Parathyroid adenoma (tissue), 2 donors: ENCODE measurements around the gene SSB.
"Not testable (repeated sequence)": the region's sequence is repeated elsewhere in the genome, so short reads cannot be mapped to it uniquely, and the experiment has no call there.

Experiments
- H2AFZ ChIP-seq: fragments of 300-600 bp; sonication (generic); one replicate; pipeline ENCODE4 v1.7.0; 2017; ENCODE audit warnings: antibody characterized with exemption, mild to moderate bottlenecking
- H3K27ac ChIP-seq: fragments of 300-600 bp; sonication (generic); one replicate; pipeline ENCODE4 v1.7.0; 2017
- H3K27me3 ChIP-seq: fragments of 300-600 bp; sonication (generic); one replicate; pipeline ENCODE4 v1.7.0; 2017; ENCODE audit warnings: low read length; ENCODE audit not compliant: control insufficient read depth, insufficient read depth
- H3K36me3 ChIP-seq: fragments of 300-600 bp; sonication (generic); one replicate; pipeline ENCODE4 v1.7.0; 2017; ENCODE audit warnings: low read length; ENCODE audit not compliant: control insufficient read depth, insufficient read depth
- H3K4me1 ChIP-seq: fragments of 300-600 bp; sonication (generic); one replicate; pipeline ENCODE4 v1.7.0; 2017; ENCODE audit warnings: control low read depth
- H3K4me2 ChIP-seq: fragments of 300-600 bp; sonication (generic); one replicate; pipeline ENCODE4 v1.7.0; 2017; ENCODE audit warnings: low read length
- H3K4me3 ChIP-seq: fragments of 300-600 bp; sonication (generic); one replicate; pipeline ENCODE4 v1.7.0; 2017; ENCODE audit warnings: low read depth, low read length
- H3K79me2 ChIP-seq: fragments of 300-600 bp; sonication (generic); one replicate; pipeline ENCODE4 v1.7.0; 2017; ENCODE audit warnings: control low read depth
- H3K9ac ChIP-seq: fragments of 300-600 bp; sonication (generic); one replicate; pipeline ENCODE4 v1.7.0; 2017; ENCODE audit warnings: mild to moderate bottlenecking
- H3K9me3 ChIP-seq: fragments of 300-600 bp; sonication (generic); one replicate; pipeline ENCODE4 v1.7.0; 2017; ENCODE audit warnings: low read length; ENCODE audit not compliant: control insufficient read depth
- TF ChIP-seq, protein P1 (sequence below): fragments of 300-600 bp; sonication (generic); IDR thresholded peaks from one replicate; pipeline ENCODE4 v1.7.0; 2017; ENCODE audit warnings: antibody characterized with exemption, mild to moderate bottlenecking
- donor health status: primary hyperparathyroidism.

The SSB gene

DNA sequence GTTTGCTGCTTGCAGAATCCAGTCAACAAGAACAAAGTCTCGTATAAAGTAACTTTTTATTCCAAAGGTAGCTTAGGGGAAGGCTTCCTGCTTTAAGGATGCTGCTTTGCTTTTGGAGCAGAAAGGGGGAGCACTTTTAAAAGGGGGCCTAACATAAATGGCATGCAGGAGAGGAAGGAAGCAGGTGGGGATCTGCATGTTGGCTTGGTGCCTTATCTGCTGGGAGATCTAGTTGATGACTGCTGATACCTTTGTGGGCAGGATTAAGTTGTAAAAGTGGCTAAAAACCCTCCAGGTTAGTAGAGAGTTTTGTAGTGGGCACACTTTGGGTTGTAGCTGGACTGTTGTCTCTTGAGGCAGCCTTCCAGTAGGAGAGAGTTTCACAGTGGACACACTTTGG lies 51.0 kb downstream of the SSB start:
- Histone ChIP-seq H3K27ac (no peak overlapping the region), H2AFZ (no peak overlapping the region), H3K9me3 (no peaks in the 10 kb centered on the region), H3K4me3 (no peak overlapping the region), H3K4me2 (no peak overlapping the region), H3K4me1 (peaks cover 3% of the 10 kb centered on the region), H3K27me3 (no peaks in the 10 kb centered on the region), H3K79me2 (peaks cover 50% of the 10 kb centered on the region), H3K36me3 (no peaks in the 10 kb centered on the region), H3K9ac (no peak overlapping the region)
- TF ChIP-seq, protein P1, sequence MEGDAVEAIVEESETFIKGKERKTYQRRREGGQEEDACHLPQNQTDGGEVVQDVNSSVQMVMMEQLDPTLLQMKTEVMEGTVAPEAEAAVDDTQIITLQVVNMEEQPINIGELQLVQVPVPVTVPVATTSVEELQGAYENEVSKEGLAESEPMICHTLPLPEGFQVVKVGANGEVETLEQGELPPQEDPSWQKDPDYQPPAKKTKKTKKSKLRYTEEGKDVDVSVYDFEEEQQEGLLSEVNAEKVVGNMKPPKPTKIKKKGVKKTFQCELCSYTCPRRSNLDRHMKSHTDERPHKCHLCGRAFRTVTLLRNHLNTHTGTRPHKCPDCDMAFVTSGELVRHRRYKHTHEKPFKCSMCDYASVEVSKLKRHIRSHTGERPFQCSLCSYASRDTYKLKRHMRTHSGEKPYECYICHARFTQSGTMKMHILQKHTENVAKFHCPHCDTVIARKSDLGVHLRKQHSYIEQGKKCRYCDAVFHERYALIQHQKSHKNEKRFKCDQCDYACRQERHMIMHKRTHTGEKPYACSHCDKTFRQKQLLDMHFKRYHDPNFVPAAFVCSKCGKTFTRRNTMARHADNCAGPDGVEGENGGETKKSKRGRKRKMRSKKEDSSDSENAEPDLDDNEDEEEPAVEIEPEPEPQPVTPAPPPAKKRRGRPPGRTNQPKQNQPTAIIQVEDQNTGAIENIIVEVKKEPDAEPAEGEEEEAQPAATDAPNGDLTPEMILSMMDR, result no peak

DNA sequence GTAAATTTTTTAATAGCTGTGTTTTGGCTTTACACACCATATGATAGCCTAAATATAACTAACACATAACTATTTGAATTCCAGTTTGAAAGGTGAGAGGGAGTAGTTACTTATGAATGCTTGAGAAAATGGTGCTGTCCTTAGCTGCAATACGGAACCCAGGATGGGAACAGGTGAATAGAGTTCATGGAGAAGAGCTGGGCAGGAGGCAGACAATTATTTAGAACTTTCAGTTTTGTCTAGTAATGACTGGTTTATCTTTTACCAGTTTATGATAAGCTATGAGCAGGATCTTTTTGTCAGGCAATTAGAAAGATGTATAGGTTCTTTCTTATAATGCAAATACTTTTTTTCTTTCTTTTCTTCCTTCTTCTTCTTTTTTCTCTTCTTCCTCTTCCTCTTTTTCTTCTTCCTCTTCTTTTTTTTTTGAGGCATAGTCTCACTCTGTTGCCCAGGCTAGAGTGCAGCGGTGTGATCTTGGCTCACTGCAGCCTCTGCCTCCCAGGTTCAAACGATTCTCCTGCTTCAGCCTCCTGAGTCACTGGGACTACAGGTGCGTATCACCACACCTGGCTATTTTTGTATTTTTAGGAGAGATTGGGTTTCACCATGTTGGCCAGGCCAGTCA lies 54.5 kb downstream of the SSB start:
- TF ChIP-seq, protein P1, result no peak
- no peaks in the 10 kb centered on the region for H3K27me3 ChIP-seq
- H3K9ac ChIP-seq, result no peak overlapping the region

DNA sequence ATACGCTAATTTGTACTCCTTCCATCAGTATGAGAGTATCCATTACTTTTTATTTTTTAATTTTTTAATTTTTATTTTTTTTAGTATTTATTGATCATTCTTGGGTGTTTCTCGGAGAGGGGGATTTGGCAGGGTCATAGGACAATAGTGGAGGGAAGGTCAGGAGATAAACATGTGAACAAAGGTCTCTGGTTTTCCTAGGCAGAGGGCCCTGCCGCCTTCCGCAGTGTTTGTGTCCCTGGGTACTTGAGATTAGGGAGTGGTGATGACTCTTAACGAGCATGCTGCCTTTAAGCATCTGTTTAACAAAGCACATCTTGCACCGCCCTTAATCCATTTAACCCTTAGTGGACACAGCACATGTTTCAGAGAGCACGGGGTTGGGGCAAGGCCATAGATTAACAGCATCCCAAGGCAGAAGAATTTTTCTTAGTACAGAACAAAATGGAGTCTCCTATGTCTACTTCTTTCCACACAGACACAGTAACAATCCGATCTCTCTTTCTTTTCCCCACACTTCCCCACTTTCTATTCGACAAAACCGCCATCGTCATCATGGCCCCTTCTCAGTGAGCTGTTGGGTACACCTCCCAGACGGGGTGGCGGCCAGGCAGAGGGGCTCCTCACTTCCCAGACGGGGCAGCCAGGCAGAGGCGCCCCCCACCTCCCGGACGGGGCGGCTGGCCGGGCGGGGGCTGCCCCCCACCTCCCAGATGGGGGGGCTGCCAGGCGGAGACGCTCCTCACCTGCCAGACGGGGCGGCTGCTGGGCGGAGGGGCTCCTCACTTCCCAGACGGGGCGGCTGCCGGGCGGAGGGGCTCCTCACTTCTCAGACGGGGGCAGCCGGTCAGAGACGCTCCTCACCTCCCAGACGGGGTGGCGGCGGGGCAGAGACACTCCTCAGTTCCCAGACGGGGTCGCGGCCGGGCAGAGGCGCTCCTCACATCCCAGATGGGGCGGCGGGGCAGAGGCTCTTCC lies 56.9 kb downstream of the SSB start:
- not testable (repeated sequence) for H3K27ac ChIP-seq, H3K27me3 ChIP-seq, H3K36me3 ChIP-seq, H3K9me3 ChIP-seq, H2AFZ ChIP-seq, H3K4me3 ChIP-seq, H3K4me2 ChIP-seq, H3K4me1 ChIP-seq, H3K9ac ChIP-seq
- peaks cover 34% of the 10 kb centered on the region for H3K79me2 ChIP-seq

More for the DNA sequence above, 54.5 kb downstream of the SSB start:
- H3K4me2 ChIP-seq, result no peak overlapping the region
- no peak overlapping the region for H2AFZ ChIP-seq
- H3K36me3 ChIP-seq, result no peaks in the 10 kb centered on the region
- H3K4me1 ChIP-seq, result peaks cover 3% of the 10 kb centered on the region
- peaks cover 43% of the 10 kb centered on the region for H3K79me2 ChIP-seq
- no peak overlapping the region for H3K4me3 ChIP-seq
- no peaks in the 10 kb centered on the region for H3K9me3 ChIP-seq
- H3K27ac ChIP-seq, result no peak overlapping the region

DNA sequence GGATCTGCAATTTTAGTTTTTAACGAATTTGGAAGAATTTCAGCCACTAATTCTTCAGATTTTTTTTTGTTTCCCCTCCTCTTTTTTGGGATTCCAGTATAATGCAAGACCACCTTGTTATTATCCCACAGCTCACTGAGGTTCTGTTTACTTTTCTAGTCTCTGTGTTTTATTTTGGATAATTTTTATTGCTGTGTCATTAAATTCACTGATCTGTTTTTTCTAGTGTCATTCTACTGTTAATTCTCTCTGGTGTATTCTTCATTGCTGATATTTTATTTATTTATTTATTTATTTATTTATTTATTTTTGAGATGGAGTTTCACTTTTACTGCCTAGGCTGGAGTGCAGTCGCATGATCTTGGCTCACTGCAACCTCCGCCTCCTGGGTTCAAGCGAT lies 60.8 kb downstream of the SSB start:
- H3K27me3 ChIP-seq, result no peaks in the 10 kb centered on the region
- peaks cover 56% of the 10 kb centered on the region for H3K79me2 ChIP-seq
- TF ChIP-seq, protein P1, result no peak
- no peak overlapping the region for H3K4me2 ChIP-seq
- no peak overlapping the region for H3K9ac ChIP-seq
- no peak overlapping the region for H2AFZ ChIP-seq
- peaks cover 4% of the 10 kb centered on the region for H3K4me1 ChIP-seq
- no peak overlapping the region for H3K4me3 ChIP-seq
- H3K36me3 ChIP-seq, result no peaks in the 10 kb centered on the region
- no peak overlapping the region for H3K27ac ChIP-seq
- H3K9me3 ChIP-seq, result no peaks in the 10 kb centered on the region

DNA sequence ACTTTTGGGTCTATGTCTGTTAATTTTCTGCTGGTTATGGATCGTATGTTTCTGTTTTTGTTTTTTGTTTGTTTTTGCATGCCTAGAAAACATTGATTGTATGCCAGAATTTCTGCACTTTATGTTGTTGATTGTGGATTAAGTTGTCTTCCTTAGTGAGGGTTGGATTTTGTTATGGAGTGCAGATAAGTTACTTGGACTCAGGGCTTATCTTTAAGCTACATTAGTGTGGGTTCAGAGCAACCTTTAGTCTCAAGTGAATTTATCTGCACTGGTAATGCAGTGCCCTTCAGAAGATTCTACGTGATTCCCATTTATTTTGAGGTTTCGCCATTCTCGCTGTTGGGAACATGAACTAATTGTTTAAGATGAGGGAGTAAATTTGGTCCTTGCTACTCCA lies 61.5 kb downstream of the SSB start:
- Histone ChIP-seq H3K9ac (no peak overlapping the region), H3K27me3 (no peaks in the 10 kb centered on the region), H3K36me3 (no peaks in the 10 kb centered on the region), H2AFZ (no peak overlapping the region), H3K9me3 (no peaks in the 10 kb centered on the region), H3K79me2 (peaks cover 58% of the 10 kb centered on the region), H3K4me3 (no peak overlapping the region), H3K4me1 (peaks cover 4% of the 10 kb centered on the region), H3K27ac (no peak overlapping the region), H3K4me2 (no peak overlapping the region)
- TF ChIP-seq, protein P1, result no peak
